OCI-LY7 (cell line): ENCODE measurements around the gene SLC6A7.

ENCODE experiments used
- EZH2phosphoT487 ChIP-seq: fragments of 200-600 bp; sonication (generic); IDR thresholded peaks from 2 replicates; pipeline ENCODE4 v1.6.1; 2018; ENCODE audit warnings: low read depth, borderline replicate concordance, mild to moderate bottlenecking, mixed run types, antibody characterized with exemption, low read length, moderate library complexity, mixed read lengths
- TF ChIP-seq, protein P1 (sequence below): fragments of 200-600 bp; sonication (generic); conservative IDR thresholded peaks from 2 replicates; pipeline ENCODE4 v1.5.1; 2014; ENCODE audit warnings: mild to moderate bottlenecking, antibody characterized with exemption, low read length, moderate library complexity, mixed read lengths

DNA sequence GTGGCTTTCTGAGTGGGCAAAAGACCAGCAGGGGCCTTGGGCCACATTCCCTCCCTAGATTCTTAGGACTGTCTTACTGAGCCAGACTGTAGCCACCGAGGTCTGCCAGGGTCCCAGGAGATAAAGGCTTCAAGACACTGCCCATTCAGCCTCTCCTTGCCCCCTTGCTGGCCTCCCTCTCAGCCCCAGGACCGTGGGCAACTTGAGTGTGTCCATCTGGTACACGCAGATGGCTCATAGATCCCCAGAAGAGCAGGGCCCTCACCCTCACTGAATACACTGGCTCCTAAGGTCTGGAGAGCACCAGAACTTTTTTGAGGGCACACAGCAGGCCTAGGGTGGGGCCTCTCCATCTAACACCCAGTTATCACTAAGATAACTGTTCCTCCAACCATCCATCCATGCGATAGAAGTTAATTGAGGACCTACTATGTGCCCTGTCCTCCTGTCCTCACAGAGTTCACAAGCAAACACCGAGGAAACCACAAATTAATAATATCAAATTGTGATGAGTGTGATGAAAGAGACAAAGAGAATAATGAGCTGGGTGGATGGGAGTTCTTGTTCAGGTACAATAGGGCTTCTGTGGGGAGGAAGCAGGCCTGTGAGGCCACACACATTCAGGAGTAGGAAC is 29.3 kb upstream of the SLC6A7 start:
- TF ChIP-seq, protein P1, sequence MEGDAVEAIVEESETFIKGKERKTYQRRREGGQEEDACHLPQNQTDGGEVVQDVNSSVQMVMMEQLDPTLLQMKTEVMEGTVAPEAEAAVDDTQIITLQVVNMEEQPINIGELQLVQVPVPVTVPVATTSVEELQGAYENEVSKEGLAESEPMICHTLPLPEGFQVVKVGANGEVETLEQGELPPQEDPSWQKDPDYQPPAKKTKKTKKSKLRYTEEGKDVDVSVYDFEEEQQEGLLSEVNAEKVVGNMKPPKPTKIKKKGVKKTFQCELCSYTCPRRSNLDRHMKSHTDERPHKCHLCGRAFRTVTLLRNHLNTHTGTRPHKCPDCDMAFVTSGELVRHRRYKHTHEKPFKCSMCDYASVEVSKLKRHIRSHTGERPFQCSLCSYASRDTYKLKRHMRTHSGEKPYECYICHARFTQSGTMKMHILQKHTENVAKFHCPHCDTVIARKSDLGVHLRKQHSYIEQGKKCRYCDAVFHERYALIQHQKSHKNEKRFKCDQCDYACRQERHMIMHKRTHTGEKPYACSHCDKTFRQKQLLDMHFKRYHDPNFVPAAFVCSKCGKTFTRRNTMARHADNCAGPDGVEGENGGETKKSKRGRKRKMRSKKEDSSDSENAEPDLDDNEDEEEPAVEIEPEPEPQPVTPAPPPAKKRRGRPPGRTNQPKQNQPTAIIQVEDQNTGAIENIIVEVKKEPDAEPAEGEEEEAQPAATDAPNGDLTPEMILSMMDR: no peak
- no peak for TF ChIP-seq EZH2phosphoT487
